Transverse colon (tissue), 3 donors: Measurements from ENCODE around the gene RIMS1.

Experiments
- EP300 ChIP-seq: sonication (generic); formaldehyde crosslinking; IDR thresholded peaks from one replicate; pipeline ENCODE4 v1.6.1; 2017; ENCODE audit warnings: antibody characterized with exemption, low read depth
- POLR2A ChIP-seq: fragments of 450-650 bp; IDR thresholded peaks from one replicate; pipeline ENCODE4 v1.6.1; 2016; ENCODE audit warnings: antibody characterized with exemption, mild to moderate bottlenecking, moderate library complexity
- POLR2AphosphoS5 ChIP-seq, 3 donors: sonication (generic); formaldehyde crosslinking; IDR thresholded peaks; one replicate each; pipeline ENCODE4 v1.6.1; 2016; ENCODE audit warnings: antibody characterized with exemption in 3 of 3

- no peak for TF ChIP-seq POLR2AphosphoS5 (IDR thresholded peaks at IDR 0.05)
- TF ChIP-seq POLR2A = no peak
- no peak for TF ChIP-seq EP300
Measured at GRCh38 chr6:72419966-72420365, 533.6 kb downstream of the RIMS1 start.
